Glomerular visceral epithelial cell (primary cell): ENCODE results near the gene SCAF4.

Source experiments
- DNase-seq: peaks from one replicate; pipeline ENCODE4 v3.0.0-alpha.2; 2016; ENCODE audit errors: extremely low spot score

Gene SCAF4

GRCh38 chr21:31713115-31713514 lies 18.8 kb downstream of the SCAF4 start:
- DNase-seq, result no peak

- DNase-seq, result no peak
These were observed 20.1 kb downstream of the SCAF4 start for GRCh38 chr21:31711745-31712285.

- DNase-seq, result no peak
These were observed 20.6 kb downstream of the SCAF4 start for GRCh38 chr21:31711326-31711725.

- DNase-seq, result no peak
These were observed 21.3 kb downstream of the SCAF4 start for GRCh38 chr21:31710586-31710985.

- DNase-seq, result no peak
These were observed 23.4 kb downstream of the SCAF4 start for GRCh38 chr21:31708541-31708940.

- no peak for DNase-seq
These were observed 24.4 kb downstream of the SCAF4 start for GRCh38 chr21:31707499-31707898.

GRCh38 chr21:31706562-31706961 lies 25.4 kb downstream of the SCAF4 start:
- DNase-seq, result no peak

- no peak for DNase-seq
These were observed 31.9 kb downstream of the SCAF4 start for GRCh38 chr21:31700040-31700439.

GRCh38 chr21:31698461-31698860 lies 33.5 kb downstream of the SCAF4 start:
- no peak for DNase-seq

- DNase-seq, result no peak
These were observed 35.5 kb downstream of the SCAF4 start for GRCh38 chr21:31696424-31696823.

GRCh38 chr21:31693222-31693621 lies 38.7 kb downstream of the SCAF4 start:
- DNase-seq, result no peak

GRCh38 chr21:31688603-31689368 lies 43.1 kb downstream of the SCAF4 start:
- no peak for DNase-seq

- DNase-seq, result no peak
These were observed 44.8 kb downstream of the SCAF4 start for GRCh38 chr21:31687108-31687507.

GRCh38 chr21:31686272-31686915 lies 45.5 kb downstream of the SCAF4 start:
- no peak for DNase-seq

- DNase-seq, result no peak
These were observed 47.0 kb downstream of the SCAF4 start for GRCh38 chr21:31684918-31685317.

- no peak for DNase-seq
These were observed 48.9 kb downstream of the SCAF4 start for GRCh38 chr21:31683029-31683428.

GRCh38 chr21:31682620-31683019 lies 49.3 kb downstream of the SCAF4 start:
- DNase-seq, result no peak

GRCh38 chr21:31678478-31678877 lies 53.4 kb downstream of the SCAF4 start:
- DNase-seq, result no peak

GRCh38 chr21:31677047-31677446 lies 54.9 kb downstream of the SCAF4 start:
- DNase-seq, result no peak

- DNase-seq, result no peak
These were observed 56.0 kb downstream of the SCAF4 start for GRCh38 chr21:31675960-31676359.

- DNase-seq, result no peak
These were observed 56.6 kb downstream of the SCAF4 start for GRCh38 chr21:31675318-31675717.

- no peak for DNase-seq
These were observed 58.5 kb downstream of the SCAF4 start for GRCh38 chr21:31673321-31673912.

- no peak for DNase-seq
These were observed 60.0 kb downstream of the SCAF4 start for GRCh38 chr21:31671931-31672330.
